Stimulated activated CD4-positive, alpha-beta T cell treated with anti-CD3 and anti-CD28 coated beads, TNF-alpha, amount 100 ng/mL, for 48 hours (primary cell): ENCODE data around the gene VLDLR.

Experiments used
- DNase-seq, 3 donors: peaks; one replicate each; pipeline ENCODE4 v3.0.0-alpha.2; 2020; ENCODE audit warnings: low read depth in 3 of 3

VLDLR gene

GRCh38 chr9:2621722-2622460 is at the start of gene VLDLR:
VLDLR (plus strand) TSS chr9:2621787; CDS start chr9:2622190, 403 bp downstream.
- DNase-seq = peak in 1 of 3 donors; percentile 46

DNA sequence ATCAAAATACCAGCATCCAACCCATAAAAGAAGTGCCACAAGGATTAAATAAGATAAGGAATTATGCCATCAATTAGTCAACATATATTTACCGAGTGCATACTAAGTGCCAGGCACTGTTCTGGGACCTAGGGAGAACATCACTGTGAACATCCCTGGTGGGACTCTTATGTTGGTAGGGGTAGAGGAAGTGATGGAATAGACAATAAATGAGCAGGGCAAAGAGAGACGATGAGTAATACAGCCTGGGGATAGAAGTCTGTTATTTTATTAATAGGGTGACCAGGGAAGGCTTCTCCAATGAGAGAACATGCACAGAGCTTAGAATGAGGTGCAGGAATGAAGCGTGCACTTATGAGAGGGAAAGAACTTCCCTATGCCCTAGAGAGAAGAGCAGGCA is 47.4 kb upstream of the VLDLR start:
- DNase-seq = no peak

- no peak for DNase-seq
Measured at GRCh38 chr9:2576631-2577030, 45.0 kb upstream of the VLDLR start.

GRCh38 chr9:2583308-2584013 is 38.1 kb upstream of the VLDLR start:
- DNase-seq = no peak

DNA sequence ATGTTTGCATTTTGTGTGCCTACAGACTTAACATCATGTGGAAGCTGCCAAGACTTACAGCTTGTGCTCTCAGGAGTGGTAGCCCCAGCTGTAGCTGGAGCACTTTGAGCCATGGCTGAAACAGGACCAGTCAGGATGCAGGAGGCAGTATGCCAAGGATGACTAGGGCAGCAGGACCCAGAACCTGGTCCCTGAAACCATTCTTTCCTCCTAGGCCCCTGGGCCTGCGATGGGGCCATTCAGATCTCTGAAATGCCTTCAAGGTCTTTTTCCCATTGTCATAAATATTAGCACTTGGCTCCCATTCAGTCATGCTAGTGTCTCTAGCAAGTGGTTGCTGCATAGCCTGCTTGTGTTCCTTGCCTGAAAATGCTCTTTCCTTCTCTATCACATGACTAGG is 29.6 kb upstream of the VLDLR start:
- DNase-seq = no peak

- DNase-seq = no peak
Measured at GRCh38 chr9:2593744-2594143, 27.8 kb upstream of the VLDLR start.

DNA sequence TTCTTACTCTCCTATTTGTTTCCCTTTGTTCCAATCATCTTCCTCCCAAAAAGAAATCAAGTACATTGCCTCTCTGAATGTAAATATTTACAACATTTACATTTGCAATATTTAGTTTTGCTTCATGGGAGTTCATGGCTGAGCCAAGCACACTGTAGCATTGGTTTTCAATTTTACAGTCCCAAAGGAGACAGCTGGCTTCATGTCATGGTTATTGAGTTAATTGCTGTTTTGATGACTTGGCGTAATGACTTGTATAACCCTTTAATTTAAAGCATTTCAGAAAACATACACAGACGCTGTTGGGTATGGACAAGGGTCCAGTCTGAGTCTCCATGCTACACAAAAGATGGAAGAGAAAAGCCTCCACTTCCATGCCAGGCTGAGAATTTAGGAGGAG is 25.6 kb upstream of the VLDLR start:
- no peak for DNase-seq

DNA sequence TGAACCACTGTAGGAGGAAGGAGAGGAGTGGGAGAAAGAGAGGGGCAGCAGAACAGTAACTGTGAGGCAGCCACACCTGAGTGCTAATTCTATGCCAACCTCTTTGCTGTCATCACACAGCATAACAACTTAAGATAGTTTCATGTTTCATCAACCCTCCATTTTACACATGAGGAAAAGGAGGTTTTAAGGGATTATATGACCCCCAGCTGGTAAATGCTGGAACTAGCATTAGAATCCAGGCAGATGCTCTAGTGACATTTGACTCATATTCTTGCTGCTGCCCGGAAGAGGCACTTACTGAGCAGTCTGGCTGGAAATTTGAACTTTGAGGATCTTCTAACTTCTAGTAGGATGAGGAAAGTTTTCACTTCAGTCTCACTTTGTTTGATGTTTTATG is 24.1 kb upstream of the VLDLR start:
- DNase-seq = no peak

- no peak for DNase-seq
Measured at GRCh38 chr9:2599896-2600295, 21.7 kb upstream of the VLDLR start.

GRCh38 chr9:2600307-2600706 is 21.3 kb upstream of the VLDLR start:
- no peak for DNase-seq

DNA sequence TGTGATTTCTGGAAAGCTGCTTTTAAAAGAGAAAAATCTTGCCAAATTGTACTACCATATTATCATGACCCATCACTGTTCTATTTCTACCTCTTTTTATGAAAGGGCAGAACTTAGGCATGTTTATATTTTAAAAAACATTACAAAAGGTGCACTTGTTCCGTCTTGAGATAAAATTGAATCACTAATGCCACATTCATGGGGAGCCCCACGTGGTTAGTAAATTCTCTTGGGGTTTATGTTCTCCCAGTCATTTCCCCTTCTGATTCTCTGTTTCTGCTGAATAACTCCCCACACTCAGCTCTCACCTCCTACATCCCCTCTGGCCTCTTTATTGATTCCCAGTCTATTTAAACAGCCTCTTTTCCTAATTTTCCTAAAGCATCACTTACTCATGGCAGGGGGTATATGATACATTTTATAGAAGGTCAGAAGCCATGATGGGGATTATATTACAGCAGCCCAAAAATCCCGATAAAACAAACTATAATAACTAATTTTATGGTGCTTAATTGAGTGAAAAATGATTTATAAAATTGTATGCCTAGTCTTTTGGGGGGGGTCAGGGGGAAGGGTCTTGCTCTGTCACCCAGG is 19.7 kb upstream of the VLDLR start:
- no peak for DNase-seq

DNA sequence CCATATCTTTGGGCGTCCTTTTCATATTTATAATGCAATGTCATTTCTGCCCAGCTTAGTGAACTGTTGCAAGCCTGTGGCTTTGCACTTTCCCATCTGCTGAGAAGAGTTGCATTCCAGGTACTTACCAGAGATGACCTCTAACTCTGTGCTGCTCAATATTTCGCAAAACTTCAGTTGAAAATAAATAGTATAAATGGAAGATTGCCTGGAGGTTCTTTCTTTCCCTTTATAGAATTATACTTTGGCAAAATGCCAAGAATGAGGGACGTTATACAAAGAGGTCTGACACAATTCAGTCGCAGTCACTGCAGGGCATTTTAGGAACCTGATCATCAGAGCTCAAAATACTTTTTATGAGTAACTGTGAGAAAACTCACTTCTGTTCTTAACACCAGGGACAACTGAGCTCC is 18.9 kb upstream of the VLDLR start:
- DNase-seq = no peak

GRCh38 chr9:2603621-2604020 is 18.0 kb upstream of the VLDLR start:
- DNase-seq = no peak

- DNase-seq = no peak
Measured at GRCh38 chr9:2605246-2605645, 16.3 kb upstream of the VLDLR start.

DNA sequence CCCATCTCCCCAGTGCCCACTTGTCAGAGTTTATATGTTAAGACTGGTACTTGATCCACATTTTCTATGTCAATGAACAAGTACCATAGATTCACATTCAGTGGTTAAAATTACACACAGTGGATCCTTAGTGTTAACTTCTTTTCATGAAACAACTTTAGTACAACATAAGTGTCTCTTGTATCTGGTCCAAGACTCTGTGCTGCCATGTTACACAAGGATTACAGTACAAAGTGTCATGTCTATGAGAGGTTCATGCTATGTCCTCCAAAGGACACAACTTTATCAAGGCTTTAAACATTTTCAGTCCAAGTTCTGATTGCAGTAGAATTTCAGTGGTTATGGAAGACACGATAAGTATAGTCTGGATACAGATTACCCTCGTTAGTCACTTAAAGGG is 13.3 kb upstream of the VLDLR start:
- DNase-seq = no peak

GRCh38 chr9:2610985-2611384 is 10.6 kb upstream of the VLDLR start:
- no peak for DNase-seq

- no peak for DNase-seq
Measured at GRCh38 chr9:2611961-2612360, 9.6 kb upstream of the VLDLR start.

DNA sequence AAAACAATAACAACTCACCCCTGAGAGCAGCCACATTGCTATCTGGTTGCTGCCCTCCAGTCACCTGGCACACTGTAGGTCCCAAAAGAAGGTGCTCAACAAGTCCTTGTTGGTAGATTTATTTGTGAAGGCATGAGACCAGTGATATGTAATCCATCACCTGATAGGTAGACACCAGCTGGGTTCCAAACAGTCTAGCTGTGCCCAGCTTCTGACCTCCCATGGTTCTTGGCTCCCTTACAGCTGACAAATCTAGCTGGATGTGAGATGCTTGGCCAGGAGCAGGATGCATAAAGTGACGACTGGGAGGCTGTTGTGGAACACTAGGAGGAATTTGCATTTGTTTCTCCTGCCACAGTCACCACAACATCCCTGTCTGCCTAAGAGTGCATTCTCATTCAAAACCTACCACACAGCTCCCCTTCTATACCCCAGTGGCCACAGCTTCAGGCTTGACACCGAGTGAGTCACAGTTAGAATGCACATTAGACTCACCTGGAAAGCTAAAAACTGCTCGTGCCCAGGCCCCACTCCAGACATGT is 7.8 kb upstream of the VLDLR start:
- DNase-seq = no peak

DNA sequence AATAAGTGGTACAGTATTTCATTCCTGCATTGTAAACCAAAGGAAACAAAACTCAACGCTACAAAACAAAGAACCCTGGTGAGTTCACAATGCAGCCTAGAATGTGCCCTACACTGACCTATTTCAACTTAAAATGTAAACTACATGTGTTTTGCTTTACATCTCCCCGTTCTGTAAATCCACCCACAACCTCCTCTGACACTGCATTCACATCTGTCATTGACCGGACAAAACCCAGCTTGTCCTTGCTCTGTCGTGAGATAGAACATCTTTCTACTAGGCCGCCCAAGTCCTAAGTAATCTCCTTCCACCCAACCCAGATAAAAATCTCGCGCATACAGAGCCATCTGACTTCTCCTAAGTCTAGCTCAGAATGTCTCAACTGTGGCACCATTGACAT is 6.1 kb upstream of the VLDLR start:
- DNase-seq = no peak

- DNase-seq = no peak
Measured at GRCh38 chr9:2616692-2617377, 4.8 kb upstream of the VLDLR start.

GRCh38 chr9:2618289-2618688 is 3.3 kb upstream of the VLDLR start:
- no peak for DNase-seq
